ENCODE data around the gene SMIM44. TPM values are rescaled to one million over a fixed set of nuclear protein-coding genes. Genes with fewer than 3 reads are reported as not detected.

SMIM44 gene
- total and polyA plus RNA-seq, 9 of the 15 experiments (the other 6 are each of a cell fraction or from before 2014, with no cell fraction given): not detected

DNA sequence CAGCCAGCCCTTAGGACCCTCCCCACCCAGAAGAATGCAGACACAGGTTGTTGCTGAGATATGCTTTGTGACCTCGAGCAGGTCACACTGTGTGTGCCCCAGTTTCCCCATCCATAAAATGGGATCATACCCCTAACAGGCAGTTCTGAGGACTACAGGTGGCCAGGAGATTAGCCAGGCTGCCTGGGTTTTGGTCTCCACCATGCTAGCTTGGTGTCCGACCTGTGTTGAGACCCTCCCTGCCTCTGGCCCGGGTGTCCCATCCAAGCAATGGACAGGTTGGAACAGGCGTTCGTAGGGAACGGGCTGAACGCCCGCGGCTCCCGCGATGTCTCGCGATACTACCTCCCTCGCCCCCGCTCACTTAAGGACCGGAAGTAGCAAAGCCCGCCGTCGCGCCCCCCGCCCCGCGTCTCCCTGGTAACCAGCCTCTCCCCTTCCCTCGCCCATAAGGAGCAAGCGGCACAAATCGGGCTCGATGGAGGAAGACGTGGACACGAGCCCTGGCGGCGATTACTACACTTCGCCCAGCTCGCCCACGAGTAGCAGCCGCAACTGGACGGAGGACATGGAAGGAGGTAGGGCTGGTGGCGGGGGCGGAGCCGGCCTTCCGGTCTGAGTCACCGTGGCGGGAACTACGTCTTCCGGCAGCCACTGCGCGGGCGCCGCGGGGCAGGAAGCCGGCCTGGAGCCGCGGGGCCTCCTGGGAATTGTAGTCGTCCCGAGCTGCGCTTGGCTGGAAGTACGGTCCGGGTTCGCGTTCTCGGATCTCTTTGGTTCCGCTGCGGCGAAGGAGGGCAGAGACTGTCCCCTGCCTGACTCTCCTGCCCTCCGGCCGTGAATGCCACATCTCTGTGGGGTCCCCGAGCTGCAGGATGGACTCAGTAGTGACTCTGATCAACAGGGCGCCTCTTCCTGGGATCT is 48.3 kb downstream of the SMIM44 start (continued):
- TF ChIP-seq, protein P1, sequence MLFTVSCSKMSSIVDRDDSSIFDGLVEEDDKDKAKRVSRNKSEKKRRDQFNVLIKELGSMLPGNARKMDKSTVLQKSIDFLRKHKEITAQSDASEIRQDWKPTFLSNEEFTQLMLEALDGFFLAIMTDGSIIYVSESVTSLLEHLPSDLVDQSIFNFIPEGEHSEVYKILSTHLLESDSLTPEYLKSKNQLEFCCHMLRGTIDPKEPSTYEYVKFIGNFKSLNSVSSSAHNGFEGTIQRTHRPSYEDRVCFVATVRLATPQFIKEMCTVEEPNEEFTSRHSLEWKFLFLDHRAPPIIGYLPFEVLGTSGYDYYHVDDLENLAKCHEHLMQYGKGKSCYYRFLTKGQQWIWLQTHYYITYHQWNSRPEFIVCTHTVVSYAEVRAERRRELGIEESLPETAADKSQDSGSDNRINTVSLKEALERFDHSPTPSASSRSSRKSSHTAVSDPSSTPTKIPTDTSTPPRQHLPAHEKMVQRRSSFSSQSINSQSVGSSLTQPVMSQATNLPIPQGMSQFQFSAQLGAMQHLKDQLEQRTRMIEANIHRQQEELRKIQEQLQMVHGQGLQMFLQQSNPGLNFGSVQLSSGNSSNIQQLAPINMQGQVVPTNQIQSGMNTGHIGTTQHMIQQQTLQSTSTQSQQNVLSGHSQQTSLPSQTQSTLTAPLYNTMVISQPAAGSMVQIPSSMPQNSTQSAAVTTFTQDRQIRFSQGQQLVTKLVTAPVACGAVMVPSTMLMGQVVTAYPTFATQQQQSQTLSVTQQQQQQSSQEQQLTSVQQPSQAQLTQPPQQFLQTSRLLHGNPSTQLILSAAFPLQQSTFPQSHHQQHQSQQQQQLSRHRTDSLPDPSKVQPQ (CRISPR knock-in tag; IDR thresholded peaks at IDR 0.05; ENCODE audit: borderline replicate concordance): no peak
- TF ChIP-seq DIDO1 (tag; IDR thresholded peaks at IDR 0.05; ENCODE audit: low read depth) (peak; percentile 61; the same call in 1 of the 2 replicates), ZNF316 (IDR thresholded peaks at IDR 0.05) (no peak), NFYB (IDR thresholded peaks at IDR 0.05; ENCODE audit: extremely low read depth, insufficient read length) (no peak), ASH1L (IDR thresholded peaks at IDR 0.05; ENCODE audit: borderline replicate concordance, low read depth, partially characterized antibody) (peak; percentile 56), ESRRB (CRISPR knock-in tag; IDR thresholded peaks at IDR 0.05; ENCODE audit: borderline replicate concordance) (no peak), SRSF1 (IDR thresholded peaks at IDR 0.05; ENCODE audit: low read depth, low read length) (no peak), PRMT5 (CRISPR knock-in tag; IDR thresholded peaks at IDR 0.05) (no peak), RREB1 (CRISPR knock-in tag; IDR thresholded peaks at IDR 0.05) (peak; percentile 65; the same call in 1 of the 2 replicates), HNRNPH1 (optimal IDR thresholded peaks at IDR 0.05; ENCODE audit: low read depth, low read length) (no peak), MAFK (IDR thresholded peaks at IDR 0.05; ENCODE audit: low read length) (no peak), CC2D1A (IDR thresholded peaks at IDR 0.05) (peak; percentile 66), CTCFL (IDR thresholded peaks at IDR 0.05; ENCODE audit: borderline replicate concordance, insufficient read depth, low read depth, low read length, poor library complexity, severe bottlenecking) (no peak), WHSC1 (IDR thresholded peaks at IDR 0.05; ENCODE audit: low read length) (no peak)
- TF ChIP-seq, protein P2, sequence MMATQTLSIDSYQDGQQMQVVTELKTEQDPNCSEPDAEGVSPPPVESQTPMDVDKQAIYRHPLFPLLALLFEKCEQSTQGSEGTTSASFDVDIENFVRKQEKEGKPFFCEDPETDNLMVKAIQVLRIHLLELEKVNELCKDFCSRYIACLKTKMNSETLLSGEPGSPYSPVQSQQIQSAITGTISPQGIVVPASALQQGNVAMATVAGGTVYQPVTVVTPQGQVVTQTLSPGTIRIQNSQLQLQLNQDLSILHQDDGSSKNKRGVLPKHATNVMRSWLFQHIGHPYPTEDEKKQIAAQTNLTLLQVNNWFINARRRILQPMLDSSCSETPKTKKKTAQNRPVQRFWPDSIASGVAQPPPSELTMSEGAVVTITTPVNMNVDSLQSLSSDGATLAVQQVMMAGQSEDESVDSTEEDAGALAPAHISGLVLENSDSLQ (IDR thresholded peaks at IDR 0.05): 0 out of 2 replicates have a peak, but pooled peaks have one; percentile 17

Measured in K562 (cell line).